Heart left ventricle (tissue), 16 donors: ENCODE results near the gene FAM171A1. TPM values are rescaled to one million over a fixed set of nuclear protein-coding genes. Genes with fewer than 3 reads are reported as not detected.
A peak's percentile ranks its signal among the peaks of the same experiment; 100 is the strongest.

ENCODE experiments used
- ATAC-seq, 4 donors: fragments of 200-7000 bp; cut with Tn5 transposase; one replicate each; pipeline ENCODE4 v1.9.1; 2020 to 2022; ENCODE audit warnings: moderate library complexity in 4 of 4, mild to moderate bottlenecking in 3 of 4, moderate number of reproducible peaks in 1 of 4
- DNase-seq, 5 donors: peaks; one replicate each; pipeline ENCODE4 v3.0.0-alpha.2; 2020
- H3K27ac ChIP-seq, 12 donors: fragments of 200-600 bp; sonication (generic) in 4 of 12; one replicate each; pipeline versions ENCODE4 v1.5.0 to v1.8.0; 2016 to 2022; ENCODE audit warnings: mild to moderate bottlenecking in 2 of 12
- H3K27me3 ChIP-seq, 9 donors: fragments of 200-600 bp; sonication (generic) in 2 of 9; one replicate each; pipeline versions ENCODE4 v1.5.1 to v1.8.0; 2016 to 2022; ENCODE audit warnings: mild to moderate bottlenecking in 3 of 9
- H3K36me3 ChIP-seq, 9 donors: fragments of 200-600 bp; sonication (generic) in 2 of 9; one replicate each; pipeline versions ENCODE4 v1.5.0 to v1.8.0; 2018 to 2022; ENCODE audit warnings: mild to moderate bottlenecking in 2 of 9
- H3K4me1 ChIP-seq, 12 donors: fragments of 200-600 bp; sonication (generic) in 4 of 12; one replicate each; pipeline versions ENCODE4 v1.5.0 to v1.8.0; 2016 to 2022; ENCODE audit warnings: mild to moderate bottlenecking in 3 of 12
- H3K4me3 ChIP-seq, 12 donors: fragments of 200-600 bp; sonication (generic) in 4 of 12; one replicate each; pipeline versions ENCODE4 v1.5.0 to v1.8.0; 2017 to 2022; ENCODE audit warnings: mild to moderate bottlenecking in 9 of 12, moderate library complexity in 4 of 12
- H3K9me3 ChIP-seq, 12 donors: fragments of 200-600 bp; sonication (generic) in 4 of 12; one replicate each; pipeline versions ENCODE4 v1.5.0 to v1.8.0; 2016 to 2022; ENCODE audit warnings: mild to moderate bottlenecking in 1 of 12
- CTCF ChIP-seq, 12 donors: fragments of 200-600 bp; sonication (generic) in 4 of 12; IDR thresholded peaks; one replicate each; pipeline versions ENCODE4 v1.5.0 to v1.8.0; 2018 to 2022; ENCODE audit warnings: antibody characterized with exemption in 12 of 12, mild to moderate bottlenecking in 5 of 12
- POLR2A ChIP-seq, 2 donors: fragments of 450-650 bp; IDR thresholded peaks; one replicate each; pipeline ENCODE4 v1.6.1; 2017; ENCODE audit warnings: antibody characterized with exemption in 2 of 2, mild to moderate bottlenecking in 2 of 2, moderate library complexity in 2 of 2
- WGBS, 4 donors: extraction: QIAGEN DNeasy Blood & Tissue Kit in 2 of 4; methylation state at CpG; one replicate each; pipeline versions ENCODE4 v1.1.5 to v1.1.7; 2013 to 2018; 5-methylcytosine and 5-hydroxymethylcytosine counted together
- intact Hi-C, 10 donors: fragments of 100-400 bp; cut with DNase I; formaldehyde crosslinking; loops; one replicate each; pipeline versions ENCODE4 v1.11.1 to v1.14.2; 2022
- polyA plus RNA-seq, 2 donors: library from polyadenylated mRNA; stranded (reverse); fragments of 200-250 nt; gene quantifications; one replicate each; pipeline ENCODE4 v1.2.3, GENCODE V29; 2013
- total RNA-seq, 9 donors: library from RNA; depleted of rRNA in 2 of 9; stranded (reverse); fragments of >200 nt in 2 of 9; fragmentation: NEBNext Ultra II Directional in 3 of 9; extraction: Animal tissue kit (Norgen Biotek cat#: 25700) in 3 of 9; gene quantifications; one replicate each; pipeline versions ENCODE4 v1.1.0 to v1.2.4, GENCODE V29; 2016 to 2023
- donor health status: ischemic (EF 13 %, LVEDD 7.1; RV severe dilation, severe dysfunction).
- donor health status: healthy with polysubstance abuse.
- donor health status: DM: no; HTN: yes; CAD: no.
- donor health status: DM: no; HTN: no; CAD: no.
- donor health status: ischemic (EF 25% LVEDD 6.9; RV normal size, moderate dysfunction).
- donor health status: ischemic (EF 25% LVEDD 5.7; RV mildly dilated, moderate dysfunction).
- donor health status: healthy.
- donor health status: DM: yes; HTN: yes; CAD: no.
- donor health status: ischemic (EF 35%, LVEDD 5.7; RV mildly dilated, moderate dysfunction).
- donor health status: nonischemic (EF 11% LVEDD 7.7; RV severe dilation, severe dysfunction).
- donor health status: DM: yes; HTN: yes; CAD: no.
- donor health status: PGD.
- donor health status: ischemic (EF 29% LVEDD 5.4; RV normal size, mild dysfunction).
- donor health status: nonischemic (EF 23%, LVEDD 6.1; RV moderate dilation, normal function).

Gene FAM171A1
- total and polyA plus RNA-seq, 11 donors = 4.1 to 18.0 (median 9.8) TPM

GRCh38 chr10:15290671-15291070 is 80.4 kb downstream of the FAM171A1 start:
- Histone ChIP-seq H3K4me1 (peaks cover 0 to 18% (median 4%) of the 10 kb centered on the region in 12 donors), H3K27me3 (no peaks in the 10 kb centered on the region), H3K4me3 (no peak overlapping the region), H3K27ac (no peak overlapping the region), H3K9me3 (no peaks in the 10 kb centered on the region), H3K36me3 (no peaks in the 10 kb centered on the region)
- no peak for TF ChIP-seq CTCF (IDR thresholded peaks at IDR 0.05)
- no peak for TF ChIP-seq POLR2A (IDR thresholded peaks at IDR 0.05)
- 86 to 95% (median 94%) methylated on average over 7 of the region's 7 CpGs for WGBS, 4 donors
- intact Hi-C loops = no loop called here
- ATAC-seq (no peak), DNase-seq (no peak)

GRCh38 chr10:15290150-15290549 is 80.9 kb downstream of the FAM171A1 start:
- Histone ChIP-seq H3K4me1 (peaks cover 0 to 15% (median 4%) of the 10 kb centered on the region in 12 donors), H3K27ac (no peak overlapping the region), H3K4me3 (no peak overlapping the region), H3K36me3 (no peaks in the 10 kb centered on the region), H3K27me3 (no peaks in the 10 kb centered on the region), H3K9me3 (no peaks in the 10 kb centered on the region)
- DNase-seq = no peak
- TF ChIP-seq CTCF (IDR thresholded peaks at IDR 0.05) (no peak), POLR2A (IDR thresholded peaks at IDR 0.05) (no peak)
- WGBS, 4 donors = 80 to 87% (median 86%) methylated on average over 4 of the region's 4 CpGs
- no peak for ATAC-seq
- intact Hi-C loops = no loop called here

GRCh38 chr10:15280974-15281373 is 90.1 kb downstream of the FAM171A1 start:
- WGBS, 4 donors = 52 to 70% (median 64%) methylated on average over 4 of the region's 4 CpGs
- H3K27me3 ChIP-seq = no peaks in the 10 kb centered on the region
- H3K36me3 ChIP-seq = peaks cover 0 to 19% (median 8%) of the 10 kb centered on the region in 9 donors
- H3K27ac ChIP-seq = peak overlapping the region in 4 of 12 donors; percentile 1 to 40 (median 10)
- intact Hi-C loops = no loop called here
- H3K4me1 ChIP-seq = peaks cover 0 to 7% (median 0%) of the 10 kb centered on the region in 12 donors
- no peak overlapping the region for H3K4me3 ChIP-seq
- H3K9me3 ChIP-seq = no peaks in the 10 kb centered on the region
- DNase-seq (no peak), ATAC-seq (no peak)
- TF ChIP-seq POLR2A (IDR thresholded peaks at IDR 0.05) = no peak
- no peak for TF ChIP-seq CTCF (IDR thresholded peaks at IDR 0.05)

- Histone ChIP-seq H3K4me3 (no peak overlapping the region), H3K4me1 (peaks cover 0 to 7% (median 0%) of the 10 kb centered on the region in 12 donors), H3K27ac (peak overlapping the region in 3 of 12 donors; percentile 4 to 40 (median 16)), H3K27me3 (no peaks in the 10 kb centered on the region), H3K9me3 (no peaks in the 10 kb centered on the region), H3K36me3 (peaks cover 0 to 20% (median 8%) of the 10 kb centered on the region in 9 donors)
- DNase-seq (no peak), ATAC-seq (peak in 1 of 4 donors; percentile 58)
- TF ChIP-seq POLR2A (IDR thresholded peaks at IDR 0.05) (no peak), CTCF (IDR thresholded peaks at IDR 0.05) (no peak)
- WGBS, 4 donors = 56 to 65% (median 58%) methylated on average over 4 of the region's 4 CpGs
- intact Hi-C loops = no loop called here
Observed at GRCh38 chr10:15280462-15280861, 90.6 kb downstream of the FAM171A1 start.
